HepG2 (cell line): ENCODE results near the gene C19orf73.

Experiments
- CTCF ChIP-seq: sonication (generic); formaldehyde crosslinking; IDR thresholded peaks from 2 replicates; pipeline ENCODE4 v1.5.0; 2020; ENCODE audit warnings: mild to moderate bottlenecking, missing genetic modification reagents, moderate library complexity
- HOXA7 ChIP-seq: sonication (generic); formaldehyde crosslinking; IDR thresholded peaks from 2 replicates; pipeline ENCODE4 v1.8.1; 2022; ENCODE audit warnings: mild to moderate bottlenecking, missing genetic modification reagents, moderate library complexity
- HOXD1 ChIP-seq: sonication (generic); formaldehyde crosslinking; IDR thresholded peaks from 2 replicates; pipeline ENCODE4 v1.5.0; 2020; ENCODE audit warnings: missing genetic modification reagents
- JUN ChIP-seq: sonication (generic); formaldehyde crosslinking; IDR thresholded peaks from 2 replicates; pipeline ENCODE4 v1.4.0; 2020; ENCODE audit warnings: mild to moderate bottlenecking, missing genetic modification reagents
- POGZ ChIP-seq: sonication (generic); formaldehyde crosslinking; IDR thresholded peaks from 2 replicates; pipeline ENCODE4 v1.4.0; 2020; ENCODE audit warnings: mild to moderate bottlenecking, missing genetic modification reagents
- POLR2G ChIP-seq: fragments of 200-400 bp; formaldehyde crosslinking; IDR thresholded peaks from 2 replicates; pipeline ENCODE4 v1.6.1; 2018; ENCODE audit warnings: mild to moderate bottlenecking, low read depth, low read length, moderate library complexity
- PRDM15 ChIP-seq: sonication (generic); formaldehyde crosslinking; IDR thresholded peaks from 2 replicates; pipeline ENCODE4 v1.4.0; 2020; ENCODE audit warnings: missing genetic modification reagents
- PREB ChIP-seq: sonication (generic); formaldehyde crosslinking; IDR thresholded peaks from 2 replicates; pipeline ENCODE4 v1.4.0; 2020; ENCODE audit warnings: missing genetic modification reagents
- TRIM24 ChIP-seq: sonication (generic); formaldehyde crosslinking; IDR thresholded peaks from 2 replicates; pipeline ENCODE4 v1.8.0; 2022; ENCODE audit warnings: mild to moderate bottlenecking, missing genetic modification reagents

GRCh38 chr19:49120325-49120683 lies 1.4 kb upstream of the C19orf73 start:
- TF ChIP-seq CTCF (no peak), HOXA7 (CRISPR knock-in tag) (no peak), JUN (CRISPR knock-in tag) (no peak), PREB (CRISPR knock-in tag) (no peak), HOXD1 (no peak), POGZ (no peak), PRDM15 (CRISPR knock-in tag) (no peak), POLR2G (no peak), TRIM24 (CRISPR knock-in tag) (no peak)
